Suprapubic skin (tissue), 3 donors: ENCODE data around the gene NRP2.

ENCODE experiments used
- EP300 ChIP-seq: sonication (generic); formaldehyde crosslinking; IDR thresholded peaks from one replicate; pipeline ENCODE4 v1.6.1; 2017; ENCODE audit warnings: antibody characterized with exemption
- TF ChIP-seq, protein P1 (sequence below), 2 donors: fragments of 200-600 bp in 1 of 2; fragments of 450-650 bp in 1 of 2; sonication (generic) in 1 of 2; IDR thresholded peaks; one replicate each; pipeline ENCODE4 v1.5.1; 2016 to 2019; ENCODE audit warnings: antibody characterized with exemption in 2 of 2, mild to moderate bottlenecking in 1 of 2, moderate library complexity in 1 of 2

GRCh38 chr2:205644018-205644417 is 38.3 kb upstream of the NRP2 start:
- TF ChIP-seq EP300, result no peak
- TF ChIP-seq, protein P1, sequence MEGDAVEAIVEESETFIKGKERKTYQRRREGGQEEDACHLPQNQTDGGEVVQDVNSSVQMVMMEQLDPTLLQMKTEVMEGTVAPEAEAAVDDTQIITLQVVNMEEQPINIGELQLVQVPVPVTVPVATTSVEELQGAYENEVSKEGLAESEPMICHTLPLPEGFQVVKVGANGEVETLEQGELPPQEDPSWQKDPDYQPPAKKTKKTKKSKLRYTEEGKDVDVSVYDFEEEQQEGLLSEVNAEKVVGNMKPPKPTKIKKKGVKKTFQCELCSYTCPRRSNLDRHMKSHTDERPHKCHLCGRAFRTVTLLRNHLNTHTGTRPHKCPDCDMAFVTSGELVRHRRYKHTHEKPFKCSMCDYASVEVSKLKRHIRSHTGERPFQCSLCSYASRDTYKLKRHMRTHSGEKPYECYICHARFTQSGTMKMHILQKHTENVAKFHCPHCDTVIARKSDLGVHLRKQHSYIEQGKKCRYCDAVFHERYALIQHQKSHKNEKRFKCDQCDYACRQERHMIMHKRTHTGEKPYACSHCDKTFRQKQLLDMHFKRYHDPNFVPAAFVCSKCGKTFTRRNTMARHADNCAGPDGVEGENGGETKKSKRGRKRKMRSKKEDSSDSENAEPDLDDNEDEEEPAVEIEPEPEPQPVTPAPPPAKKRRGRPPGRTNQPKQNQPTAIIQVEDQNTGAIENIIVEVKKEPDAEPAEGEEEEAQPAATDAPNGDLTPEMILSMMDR (IDR thresholded peaks at IDR 0.05), result no peak
